Measurements from ENCODE around the gene B9D1.

- TF ChIP-seq FOXK2 (IDR thresholded peaks at IDR 0.05) (no peak), LEF1 (IDR thresholded peaks at IDR 0.05; ENCODE audit: borderline replicate concordance) (no peak), SUZ12 (IDR thresholded peaks at IDR 0.05) (no peak), SP1 (IDR thresholded peaks at IDR 0.05) (no peak), TARDBP (IDR thresholded peaks at IDR 0.05) (no peak), FOXM1 (IDR thresholded peaks at IDR 0.05; ENCODE audit: borderline replicate concordance) (no peak), PKNOX1 (IDR thresholded peaks at IDR 0.05) (no peak), CTBP1 (IDR thresholded peaks at IDR 0.05; ENCODE audit: borderline replicate concordance) (no peak), ZNF384 (IDR thresholded peaks at IDR 0.05) (no peak), FOXA1 (IDR thresholded peaks at IDR 0.05) (no peak), BHLHE40 (IDR thresholded peaks at IDR 0.05; ENCODE audit: borderline replicate concordance) (no peak)
Measured at GRCh38 chr17:19397556-19398041, 35.1 kb upstream of the B9D1 start.
